Stimulated activated CD8-positive, alpha-beta memory T cell treated with anti-CD3 and anti-CD28 coated beads, Interleukin-4, amount 100 ng/mL, for 24 hours (primary cell): ENCODE data around the gene TMCC1.
"Not testable (repeated sequence)": the region's sequence is repeated elsewhere in the genome, so short reads cannot be mapped to it uniquely, and the experiment has no call there.

ENCODE experiments used
- DNase-seq: peaks from one replicate; pipeline ENCODE4 v3.0.0-alpha.2; 2020; ENCODE audit warnings: low read depth

Gene TMCC1

GRCh38 chr3:129773691-129774663, 119.5 kb downstream of the TMCC1 start:
- DNase-seq, result no peak

- DNase-seq, result no peak
Observed at GRCh38 chr3:129770604-129771003, 122.9 kb downstream of the TMCC1 start.

GRCh38 chr3:129769616-129770015, 123.9 kb downstream of the TMCC1 start:
- no peak for DNase-seq

- DNase-seq, result no peak
Observed at GRCh38 chr3:129768728-129769127, 124.8 kb downstream of the TMCC1 start.

GRCh38 chr3:129766135-129766534, 127.4 kb downstream of the TMCC1 start:
- DNase-seq, result no peak

GRCh38 chr3:129764090-129764489, 129.4 kb downstream of the TMCC1 start:
- no peak for DNase-seq

- no peak for DNase-seq
Observed at GRCh38 chr3:129758785-129759320, 134.7 kb downstream of the TMCC1 start.

- no peak for DNase-seq
Observed at GRCh38 chr3:129758306-129758705, 135.2 kb downstream of the TMCC1 start.

GRCh38 chr3:129756871-129757270, 136.6 kb downstream of the TMCC1 start:
- DNase-seq, result no peak

- DNase-seq, result not testable (repeated sequence)
Observed at GRCh38 chr3:129751105-129751504, 142.4 kb downstream of the TMCC1 start.

GRCh38 chr3:129749692-129750091, 143.8 kb downstream of the TMCC1 start:
- no peak for DNase-seq

GRCh38 chr3:129747992-129748391, 145.5 kb downstream of the TMCC1 start:
- no peak for DNase-seq

GRCh38 chr3:129747136-129747535, 146.4 kb downstream of the TMCC1 start:
- DNase-seq, result no peak

GRCh38 chr3:129746629-129747028, 146.9 kb downstream of the TMCC1 start:
- DNase-seq, result no peak

GRCh38 chr3:129745253-129745652, 148.3 kb downstream of the TMCC1 start:
- no peak for DNase-seq

GRCh38 chr3:129741794-129742193, 151.7 kb downstream of the TMCC1 start:
- no peak for DNase-seq

- DNase-seq, result no peak
Observed at GRCh38 chr3:129740090-129740489, 153.4 kb downstream of the TMCC1 start.

- DNase-seq, result no peak
Observed at GRCh38 chr3:129739634-129740033, 153.9 kb downstream of the TMCC1 start.

- no peak for DNase-seq
Observed at GRCh38 chr3:129738172-129738571, 155.3 kb downstream of the TMCC1 start.

- no peak for DNase-seq
Observed at GRCh38 chr3:129736070-129736469, 157.4 kb downstream of the TMCC1 start.

- no peak for DNase-seq
Observed at GRCh38 chr3:129735638-129736037, 157.9 kb downstream of the TMCC1 start.

GRCh38 chr3:129734449-129734848, 159.1 kb downstream of the TMCC1 start:
- no peak for DNase-seq

- no peak for DNase-seq
Observed at GRCh38 chr3:129732200-129732876, 161.2 kb downstream of the TMCC1 start.
